K562 (cell line): Measurements from ENCODE around the gene CLCN2. TPM values are rescaled to one million over a fixed set of nuclear protein-coding genes. Genes with fewer than 3 reads are reported as not detected.
A peak's percentile ranks its signal among the peaks of the same experiment; 100 is the strongest.

Source experiments
- DEAF1 ChIP-seq: fragments of 450-650 bp; formaldehyde crosslinking; IDR thresholded peaks from 2 replicates; pipeline ENCODE4 v1.4.0; 2020; ENCODE audit warnings: mild to moderate bottlenecking, moderate library complexity
- EP400 ChIP-seq: fragments of 450-650 bp; IDR thresholded peaks from 2 replicates; pipeline ENCODE4 v1.6.1; 2017; ENCODE audit warnings: antibody characterized with exemption, mild to moderate bottlenecking, moderate library complexity
- HMBOX1 ChIP-seq: sonication (generic); IDR thresholded peaks from 2 replicates; pipeline ENCODE4 v1.6.1; 2016
- KLF13 ChIP-seq: fragments of 450-650 bp; IDR thresholded peaks from 2 replicates; pipeline ENCODE4 v1.6.1; 2016; ENCODE audit warnings: missing genetic modification characterization, low read depth, mild to moderate bottlenecking, missing compliant biosample characterization, moderate library complexity, borderline replicate concordance
- NFE2L1 ChIP-seq: fragments of 450-650 bp; IDR thresholded peaks from 2 replicates; pipeline ENCODE4 v1.6.1; 2016; ENCODE audit warnings: missing genetic modification characterization, low read depth, mild to moderate bottlenecking, missing compliant biosample characterization, moderate library complexity, borderline replicate concordance
- PRPF4 ChIP-seq: fragments of 200-400 bp; formaldehyde crosslinking; IDR thresholded peaks from one replicate; pipeline ENCODE4 v1.6.1; 2017; ENCODE audit warnings: low read length, low read depth, mild to moderate bottlenecking; ENCODE audit not compliant: insufficient read depth, poor library complexity, severe bottlenecking
- SMAD2 ChIP-seq: fragments of 150-350 bp; IDR thresholded peaks from 2 replicates; pipeline ENCODE4 v1.6.1; 2014; ENCODE audit warnings: low read depth, mild to moderate bottlenecking, low read length
- SMARCC2 ChIP-seq: fragments of 450-650 bp; IDR thresholded peaks from 2 replicates; pipeline ENCODE4 v1.6.1; 2017; ENCODE audit warnings: antibody characterized with exemption, moderate library complexity, mild to moderate bottlenecking, low read depth
- TCF3 ChIP-seq: sonication (generic); formaldehyde crosslinking; IDR thresholded peaks from 2 replicates; pipeline ENCODE4 v1.4.0; 2020; ENCODE audit warnings: mild to moderate bottlenecking, missing genetic modification reagents
- TCF7L2 ChIP-seq: fragments of 150-350 bp; IDR thresholded peaks from 2 replicates; pipeline ENCODE4 v1.6.1; 2016; ENCODE audit warnings: low read depth, mild to moderate bottlenecking, low read length, moderate library complexity
- TEAD4 ChIP-seq, 2 experiments: sonication (generic) in 1 of 2; formaldehyde crosslinking in 1 of 2; IDR thresholded peaks; 2 replicates each; pipeline versions ENCODE4 v1.6.1 to v1.8.0; 2012 to 2022; ENCODE audit warnings: borderline replicate concordance in 1 of 2, inconsistent platforms in 1 of 2, low read length in 1 of 2, mild to moderate bottlenecking in 1 of 2, missing genetic modification reagents in 1 of 2
- ZC3H11A ChIP-seq: IDR thresholded peaks from 2 replicates; pipeline ENCODE4 v1.6.1; 2012; ENCODE audit warnings: low read depth, low read length, improper control_type of control experiment
- ZNF184 ChIP-seq: sonication (generic); formaldehyde crosslinking; IDR thresholded peaks from 2 replicates; pipeline ENCODE4 v1.5.0; 2020; ENCODE audit warnings: missing genetic modification reagents
- ZNF436 ChIP-seq: fragments of 250-450, 450-650 bp; sonication (Bioruptor Pico); formaldehyde crosslinking; IDR thresholded peaks from 2 replicates; pipeline ENCODE4 v1.7.0; 2020; ENCODE audit warnings: mild to moderate bottlenecking
- ZNF512 ChIP-seq: IDR thresholded peaks from 2 replicates; pipeline ENCODE4 v1.6.1; 2016; ENCODE audit warnings: missing genetic modification characterization, missing compliant biosample characterization
- ZNF609 ChIP-seq: sonication (generic); formaldehyde crosslinking; IDR thresholded peaks from 2 replicates; pipeline ENCODE4 v1.8.1; 2023; ENCODE audit warnings: missing genetic modification reagents, mild to moderate bottlenecking, borderline replicate concordance
- ZNF696 ChIP-seq: fragments of 250-450 bp; sonication (Bioruptor Pico); conservative IDR thresholded peaks from 2 replicates; pipeline ENCODE4 v1.4.0; 2020; ENCODE audit warnings: mild to moderate bottlenecking, moderate library complexity
- polyA plus RNA-seq, 8 experiments: library from polyadenylated mRNA; depleted of rRNA in 4 of 8; stranded (reverse) in 5 of 8; unstranded in 3 of 8; fragments of >200 nt; fragmentation: Nextera tagmentation in 2 of 8; fragmentation: Illumina TruSeq in 1 of 8; extraction: Ambion mirVana in 2 of 8; extraction: Trizol in 1 of 8; gene quantifications; 2 replicates each; pipeline versions ENCODE4 v1.2.1 to v1.2.3, GENCODE V29; 2011 to 2014; ENCODE audit warnings: inconsistent platforms in 1 of 8, missing spikeins in 1 of 8
- total RNA-seq, 7 experiments: library from RNA; depleted of rRNA in 6 of 7; stranded (reverse); fragments of >200 nt in 6 of 7; fragmentation: Illumina TruSeq in 2 of 7; extraction: Trizol in 2 of 7; gene quantifications; 2 replicates each; pipeline versions ENCODE4 v1.2.1 to v1.2.3, GENCODE V29; 2011 to 2021; ENCODE audit warnings: low replicate concordance in 1 of 7

Gene CLCN2
- total and polyA plus RNA-seq, 9 of the 15 experiments (the other 6 are each of a cell fraction or from before 2014, with no cell fraction given) = 0.10 to 14.0 (median 6.9) TPM

- no peak for TF ChIP-seq PRPF4
- no peak for TF ChIP-seq ZC3H11A
- TF ChIP-seq ZNF184 (CRISPR knock-in tag) = no peak
- TF ChIP-seq ZNF512 (tag) = no peak
- no peak for TF ChIP-seq SMAD2
- TF ChIP-seq ZNF696 (CRISPR knock-in tag) = no peak
- no peak for TF ChIP-seq TEAD4 (IDR thresholded peaks at IDR 0.05; ENCODE audit: low read length)
- TF ChIP-seq TEAD4 (CRISPR knock-in tag; IDR thresholded peaks at IDR 0.05; ENCODE audit: borderline replicate concordance) = no peak
- TF ChIP-seq HMBOX1 = no peak
- peak; percentile 29; the same call in 1 of the 2 replicates for TF ChIP-seq EP400
- no peak for TF ChIP-seq TCF3 (CRISPR knock-in tag)
- no peak for TF ChIP-seq SMARCC2
- TF ChIP-seq DEAF1 = no peak
- no peak for TF ChIP-seq TCF7L2
- peak; percentile 90 for TF ChIP-seq KLF13 (tag)
- no peak for TF ChIP-seq ZNF436 (CRISPR knock-in tag)
- no peak for TF ChIP-seq NFE2L1 (tag)
- TF ChIP-seq ZNF609 (CRISPR knock-in tag) = no peak
Observed at GRCh38 chr3:184335661-184336546, 25.5 kb downstream of the CLCN2 start (continued).
